ENCODE measurements around the gene CCDC138.

The CCDC138 gene

DNA sequence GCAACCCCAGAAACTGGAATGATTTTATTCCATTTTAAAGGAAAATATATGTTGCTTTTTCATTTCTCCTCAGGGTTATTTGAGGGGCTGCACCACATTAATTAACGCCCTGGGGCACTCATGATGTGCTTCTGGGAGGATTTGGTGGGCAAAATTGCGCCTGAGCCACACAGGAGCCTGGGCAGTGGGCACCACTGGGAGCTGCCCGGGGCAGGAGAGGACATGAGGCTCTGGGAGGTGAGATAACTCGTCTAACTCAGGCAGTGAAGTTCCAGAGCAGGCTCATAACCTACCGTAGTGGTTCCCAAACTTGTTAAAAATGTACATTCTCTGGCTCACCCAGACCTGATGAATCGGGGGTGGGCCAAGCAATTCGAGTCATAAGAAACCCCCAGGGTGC lies 134.1 kb downstream of the CCDC138 start:
- DNase-seq, result no peak

DNA sequence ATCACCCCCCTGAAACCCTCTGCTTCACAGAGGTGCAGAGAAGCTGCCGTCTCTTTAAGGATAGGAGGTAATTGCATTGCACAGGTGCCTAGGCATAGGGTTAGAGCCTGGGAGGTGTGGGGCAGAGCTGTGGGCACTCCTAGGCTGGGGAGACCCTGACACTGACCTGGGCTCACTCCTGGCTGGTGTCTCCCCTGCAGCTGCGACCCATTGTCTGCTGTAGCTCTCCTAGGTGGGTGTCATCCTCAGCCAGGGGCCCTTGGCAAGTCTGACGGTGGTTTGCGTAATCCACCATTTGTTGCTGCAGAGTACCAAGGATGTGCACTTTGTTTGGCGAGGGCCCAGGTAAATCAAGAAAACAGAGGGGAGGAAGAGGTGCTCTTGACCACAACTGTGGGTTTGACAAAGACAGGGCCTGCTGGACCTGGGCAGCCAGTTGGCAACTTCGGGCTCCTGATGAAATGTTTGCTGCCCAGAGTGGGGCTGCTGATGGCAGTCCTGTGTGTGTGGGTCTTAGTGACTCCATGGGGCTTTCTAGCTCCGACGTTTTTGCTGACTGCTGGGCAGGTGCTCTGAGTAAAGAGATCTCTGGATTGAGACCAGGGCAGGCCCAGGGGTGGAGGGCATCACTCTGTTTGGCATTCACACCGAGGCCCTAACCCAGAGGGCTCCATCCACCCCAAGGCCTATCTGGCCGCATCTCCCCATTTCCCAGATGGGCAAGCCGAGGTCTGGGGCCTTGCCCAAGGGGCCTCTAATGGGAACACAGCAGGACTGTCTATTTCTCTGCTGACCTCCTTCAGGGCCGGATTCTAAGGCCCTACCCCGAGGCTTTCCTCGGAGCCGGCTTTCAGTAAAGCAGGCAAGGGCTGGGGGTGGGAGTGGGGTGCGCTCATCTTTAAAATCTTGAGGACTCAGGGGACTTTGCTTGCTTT lies 134.8 kb downstream of the CCDC138 start:
- DNase-seq, result no peak

DNA sequence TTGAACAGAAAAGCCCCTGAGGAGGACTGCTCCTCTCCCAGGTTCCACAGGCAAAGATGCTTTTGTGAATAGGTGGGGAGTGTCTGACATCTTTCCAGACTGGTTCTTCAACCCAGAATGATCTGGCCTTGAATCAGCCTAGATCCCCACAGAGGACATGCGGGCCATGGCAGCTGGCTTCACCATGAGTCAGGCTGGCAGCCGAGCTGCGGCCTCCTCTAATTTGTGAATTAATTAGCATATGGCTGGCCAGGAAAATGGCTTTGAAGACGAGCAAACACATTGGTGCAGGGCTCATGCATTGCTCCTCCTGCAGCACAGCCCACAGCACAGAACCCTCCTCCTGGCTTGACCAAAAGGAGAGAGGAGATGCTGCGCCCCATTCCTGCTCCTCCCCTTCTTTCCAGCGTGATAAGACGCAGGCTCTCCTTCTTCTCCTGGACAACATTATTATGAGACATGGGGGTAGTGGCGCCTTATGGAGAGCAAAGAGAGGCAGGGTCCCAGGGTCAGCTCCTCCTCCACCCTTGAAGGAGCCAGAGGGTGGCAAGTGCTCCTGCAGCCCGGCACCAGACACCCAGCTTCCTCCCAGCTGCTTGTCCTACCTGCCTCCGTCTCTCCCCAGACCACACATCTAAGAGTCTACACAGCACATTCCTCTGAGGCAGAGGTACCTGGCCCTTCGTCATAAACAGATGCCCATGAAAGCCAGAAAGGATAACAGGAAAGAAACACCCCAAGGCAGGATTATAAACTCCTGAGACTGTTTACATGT lies 135.8 kb downstream of the CCDC138 start:
- no peak for DNase-seq

DNA sequence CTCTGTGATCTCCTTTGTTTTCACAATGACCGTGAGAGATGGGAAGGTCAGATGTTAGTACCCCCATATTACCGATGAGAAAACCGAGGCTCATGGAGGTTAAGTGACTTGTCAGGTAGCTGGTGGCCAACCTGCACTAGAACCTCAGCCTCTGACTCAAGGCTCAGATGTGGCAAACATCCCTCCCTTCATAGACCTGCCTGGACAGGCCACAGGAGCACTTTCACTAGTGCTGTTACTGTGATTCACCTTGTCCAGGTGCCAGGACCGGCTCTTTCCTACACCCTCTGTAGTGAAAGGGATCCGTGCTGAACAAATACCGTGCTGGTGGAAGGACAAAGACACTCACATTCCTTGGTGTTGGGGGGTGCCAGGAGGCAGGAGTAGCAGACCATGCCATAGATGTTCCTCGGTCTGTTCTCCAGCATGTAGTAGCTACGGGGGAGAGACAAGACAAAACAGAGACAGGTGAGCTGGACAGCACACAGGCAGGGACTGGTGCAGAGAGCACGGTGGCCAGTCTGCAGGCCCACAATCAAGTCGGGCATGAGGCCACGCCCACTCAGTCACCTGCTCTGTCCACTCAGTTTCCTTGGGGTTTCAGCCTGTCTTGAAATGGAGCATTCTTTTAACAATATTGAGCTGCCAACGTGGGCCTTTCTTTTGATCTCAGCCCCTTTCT lies 136.6 kb downstream of the CCDC138 start:
- DNase-seq, result no peak

DNA sequence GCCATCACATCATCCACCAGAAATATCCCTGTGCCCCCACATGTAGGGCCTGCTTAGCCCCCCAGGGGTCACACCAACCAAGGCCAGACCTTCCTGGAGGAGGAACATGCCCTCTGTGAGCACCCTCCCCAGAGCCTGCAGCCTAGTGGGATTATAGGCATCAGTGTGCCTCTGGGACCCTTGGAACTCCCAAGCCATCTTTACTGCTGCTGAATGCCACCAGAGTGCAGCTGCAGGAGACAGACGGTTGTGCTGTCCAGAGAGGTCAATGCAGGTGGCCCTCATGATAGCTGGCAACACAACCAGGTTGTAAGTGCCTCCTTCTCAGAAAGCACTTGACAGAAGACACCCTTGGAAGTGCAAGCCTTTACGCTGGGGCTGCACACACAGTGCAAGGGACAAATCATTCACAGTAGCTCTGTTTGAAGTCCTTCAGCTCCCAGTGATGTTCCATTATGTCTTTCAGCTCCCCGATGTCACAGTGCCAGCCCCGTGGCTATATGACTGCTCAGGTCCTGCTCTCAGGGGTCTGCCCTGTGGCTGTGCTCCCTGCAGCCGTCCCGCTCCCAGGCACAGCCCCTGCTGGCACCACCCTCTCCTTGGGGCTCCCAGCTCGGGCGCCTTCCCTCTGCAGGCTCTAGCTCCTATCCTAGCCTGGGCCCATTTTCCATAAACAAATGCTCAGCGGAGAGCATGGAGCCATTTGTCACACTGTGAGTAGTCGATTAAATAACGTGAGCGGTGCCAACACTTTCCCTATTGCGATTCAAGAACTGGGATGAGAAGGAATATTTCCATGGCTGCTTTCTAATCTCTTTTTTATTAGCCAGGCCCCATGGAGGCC lies 137.4 kb downstream of the CCDC138 start:
- no peak for DNase-seq

DNA sequence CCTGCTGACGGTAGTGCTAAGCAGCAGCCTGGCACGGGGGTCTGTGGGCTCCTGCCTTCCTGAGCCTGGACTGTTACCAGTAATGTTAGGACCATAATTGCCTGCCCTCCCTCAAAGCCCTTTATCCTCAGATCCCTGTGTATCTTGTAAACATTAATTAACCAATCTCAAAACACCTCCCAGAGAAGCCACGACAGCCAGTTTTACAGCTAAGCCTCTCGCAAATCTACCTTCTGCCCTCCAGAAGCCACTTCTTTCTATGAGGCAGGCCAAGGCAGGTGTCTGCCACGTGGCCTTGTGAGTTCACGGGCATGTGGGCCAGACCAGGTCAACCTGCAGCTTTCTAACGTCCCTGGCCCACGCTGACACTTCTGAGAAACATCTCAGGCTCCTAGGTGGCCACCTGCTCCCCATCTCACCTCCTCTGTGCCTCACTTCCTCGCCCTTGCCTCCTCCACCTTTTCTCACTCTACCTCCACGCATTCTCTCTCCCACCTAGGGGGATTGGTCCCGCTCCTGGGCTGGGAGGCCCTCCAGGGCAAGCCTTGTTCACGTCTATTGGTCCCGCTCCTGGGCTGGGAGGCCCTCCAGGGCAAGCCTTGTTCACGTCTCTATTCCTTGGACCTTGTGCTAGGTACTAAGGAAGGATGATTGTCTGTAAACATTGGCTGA lies 138.1 kb downstream of the CCDC138 start:
- no peak for DNase-seq

DNA sequence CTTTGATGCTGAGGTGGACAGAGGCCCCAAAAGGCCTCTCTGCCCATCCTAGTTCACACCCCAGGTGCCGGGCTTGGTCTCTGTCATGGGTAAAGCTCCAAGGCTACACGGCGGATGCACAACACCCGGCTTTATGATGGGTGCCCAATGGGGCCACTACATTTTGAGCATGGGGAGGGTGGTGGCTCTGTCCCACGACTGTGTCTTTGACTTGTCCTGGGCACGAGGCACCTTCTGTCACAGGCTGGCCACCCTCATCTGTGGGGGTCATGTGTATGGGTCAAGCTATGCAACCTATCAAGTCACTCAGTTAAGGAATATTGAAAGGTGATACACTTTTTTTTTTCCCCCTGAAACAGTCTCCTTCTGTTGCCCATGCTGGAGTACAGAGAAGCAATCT lies 138.7 kb downstream of the CCDC138 start:
- DNase-seq, result no peak

DNA sequence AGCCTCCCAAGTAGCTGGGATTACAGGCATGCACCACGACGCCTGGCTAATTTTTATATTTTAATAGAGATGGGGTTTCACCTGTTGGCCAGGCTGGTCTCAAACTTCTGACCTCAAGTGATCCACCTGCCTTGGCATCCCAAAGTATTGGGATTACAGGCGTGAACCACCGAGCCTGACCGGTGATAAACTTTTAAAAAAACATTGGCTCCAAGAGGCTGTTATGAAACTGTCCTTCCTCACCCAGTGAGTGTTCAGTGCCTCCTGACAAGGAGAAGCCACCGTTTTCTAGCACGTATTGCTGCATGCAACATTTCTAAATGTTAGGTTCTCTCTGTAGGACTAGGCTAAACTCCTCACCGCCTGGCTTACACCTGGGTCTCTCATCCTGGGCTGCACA lies 139.2 kb downstream of the CCDC138 start:
- no peak for DNase-seq
